Astrocyte of the spinal cord (primary cell): ENCODE measurements around the gene ST6GALNAC5.

ENCODE experiments used
- DNase-seq: peaks from one replicate; pipeline ENCODE4 v3.0.0; 2011; ENCODE audit warnings: low read depth, low spot score
- H3K4me3 ChIP-seq: 2 replicates; pipeline ENCODE4 v1.5.1; 2011; ENCODE audit warnings: low read depth, mild to moderate bottlenecking, low read length, moderate library complexity
- CTCF ChIP-seq: IDR thresholded peaks from 2 replicates; pipeline ENCODE4 v1.5.1; 2012; ENCODE audit warnings: low read depth, mild to moderate bottlenecking, low read length, inconsistent platforms
- in situ Hi-C: cut with HindIII; loops from 2 replicates; pipeline ENCODE4 v1.10.0; 2017; ENCODE audit warnings: low sequenced_read_pairs

The ST6GALNAC5 gene

GRCh38 chr1:76951153-76951552 lies 83.9 kb downstream of the ST6GALNAC5 start:
- no peak for TF ChIP-seq CTCF
- in situ Hi-C loops: no loop called here
- no peak overlapping the region for H3K4me3 ChIP-seq
- peak; percentile 17 for DNase-seq

GRCh38 chr1:76955652-76956051 lies 88.4 kb downstream of the ST6GALNAC5 start:
- peak; percentile 61 for DNase-seq
- no peak overlapping the region for H3K4me3 ChIP-seq
- in situ Hi-C loops: no loop called here
- no peak for TF ChIP-seq CTCF

GRCh38 chr1:76957961-76958360 lies 90.7 kb downstream of the ST6GALNAC5 start:
- TF ChIP-seq CTCF: no peak
- in situ Hi-C loops: no loop called here
- H3K4me3 ChIP-seq: no peak overlapping the region
- no peak for DNase-seq

GRCh38 chr1:76958828-76959227 lies 91.5 kb downstream of the ST6GALNAC5 start:
- TF ChIP-seq CTCF: no peak
- in situ Hi-C loops: no loop called here
- DNase-seq: no peak
- no peak overlapping the region for H3K4me3 ChIP-seq

GRCh38 chr1:76959556-76959955 lies 92.3 kb downstream of the ST6GALNAC5 start:
- TF ChIP-seq CTCF: no peak
- H3K4me3 ChIP-seq: no peak overlapping the region
- in situ Hi-C loops: no loop called here
- no peak for DNase-seq

- TF ChIP-seq CTCF: no peak
- no peak for DNase-seq
- in situ Hi-C loops: no loop called here
- H3K4me3 ChIP-seq: no peak overlapping the region
Observed at GRCh38 chr1:76961181-76961819, 94.0 kb downstream of the ST6GALNAC5 start.
